K562 (cell line): ENCODE data around the gene MMP15. TPM values are rescaled to one million over a fixed set of nuclear protein-coding genes. Genes with fewer than 3 reads are reported as not detected.

Experiments used
- FIP1L1 ChIP-seq: fragments of 200-400 bp; formaldehyde crosslinking; IDR thresholded peaks from 2 replicates; pipeline ENCODE4 v1.6.1; 2018; ENCODE audit warnings: mild to moderate bottlenecking, low read depth, low read length; ENCODE audit not compliant: poor library complexity, severe bottlenecking
- HNRNPLL ChIP-seq: fragments of 200-400 bp; formaldehyde crosslinking; IDR thresholded peaks from 2 replicates; pipeline ENCODE4 v1.6.1; 2017; ENCODE audit warnings: low read length, low read depth, mild to moderate bottlenecking; ENCODE audit not compliant: poor library complexity, severe bottlenecking
- IFI16 ChIP-seq: fragments of 250-450 bp; sonication (Bioruptor Pico); IDR thresholded peaks from 2 replicates; pipeline ENCODE4 v2.1.2; 2022; ENCODE audit warnings: mild to moderate bottlenecking, inconsistent platforms
- LARP7 ChIP-seq: fragments of 450-650 bp; IDR thresholded peaks from 2 replicates; pipeline ENCODE4 v1.6.1; 2016
- MAFK ChIP-seq: IDR thresholded peaks from 2 replicates; pipeline ENCODE4 v1.6.1; 2011; ENCODE audit warnings: low read length, improper control_type of control experiment
- MYNN ChIP-seq, 2 experiments: sonication (generic); formaldehyde crosslinking in 1 of 2; IDR thresholded peaks; 2 replicates each; pipeline versions ENCODE4 v1.5.0 to v1.6.1; 2016 to 2020; ENCODE audit warnings: antibody characterized with exemption in 1 of 2, missing genetic modification reagents in 1 of 2
- PKNOX1 ChIP-seq: fragments of 450-650 bp; IDR thresholded peaks from 2 replicates; pipeline ENCODE4 v1.6.1; 2016
- POLR2B ChIP-seq: fragments of 450-650 bp; IDR thresholded peaks from 2 replicates; pipeline ENCODE4 v1.6.1; 2018; ENCODE audit warnings: low read depth; ENCODE audit not compliant: partially characterized antibody
- THRAP3 ChIP-seq: fragments of 450-650 bp; IDR thresholded peaks from 2 replicates; pipeline ENCODE4 v1.6.1; 2016; ENCODE audit warnings: mild to moderate bottlenecking, inconsistent platforms, borderline replicate concordance
- ZNF77 ChIP-seq: fragments of 250-450 bp; sonication (Bioruptor Pico); IDR thresholded peaks from 2 replicates; pipeline ENCODE4 v1.5.0; 2020
- polyA plus RNA-seq, 8 experiments: library from polyadenylated mRNA; depleted of rRNA in 4 of 8; stranded (reverse) in 5 of 8; unstranded in 3 of 8; fragments of >200 nt; fragmentation: Nextera tagmentation in 2 of 8; fragmentation: Illumina TruSeq in 1 of 8; extraction: Ambion mirVana in 2 of 8; extraction: Trizol in 1 of 8; gene quantifications; 2 replicates each; pipeline versions ENCODE4 v1.2.1 to v1.2.3, GENCODE V29; 2011 to 2014; ENCODE audit warnings: inconsistent platforms in 1 of 8, missing spikeins in 1 of 8
- total RNA-seq, 7 experiments: library from RNA; depleted of rRNA in 6 of 7; stranded (reverse); fragments of >200 nt in 6 of 7; fragmentation: Illumina TruSeq in 2 of 7; extraction: Trizol in 2 of 7; gene quantifications; 2 replicates each; pipeline versions ENCODE4 v1.2.1 to v1.2.3, GENCODE V29; 2011 to 2021; ENCODE audit warnings: low replicate concordance in 1 of 7
- TF ChIP-seq, protein P1 (sequence below): fragments of 450-650 bp; IDR thresholded peaks from 2 replicates; pipeline ENCODE4 v1.6.1; 2014; ENCODE audit warnings: low read depth, mild to moderate bottlenecking, moderate library complexity, borderline replicate concordance
- TF ChIP-seq, protein P2 (sequence below): fragments of 250-450 bp; sonication (Bioruptor Pico); IDR thresholded peaks from 2 replicates; pipeline ENCODE4 v1.4.0; 2020; ENCODE audit warnings: mild to moderate bottlenecking, moderate library complexity
- TF ChIP-seq, protein P3 (sequence below), 2 experiments: fragments of 450-650 bp; conservative IDR thresholded peaks; 2 replicates each; pipeline ENCODE4 v1.6.1; 2017; ENCODE audit warnings: mild to moderate bottlenecking in 2 of 2, moderate library complexity in 2 of 2

The MMP15 gene
- total and polyA plus RNA-seq, 9 of the 15 experiments (the other 6 are each of a cell fraction or from before 2014, with no cell fraction given): 0.01 to 20.4 (median 5.5) TPM

DNA sequence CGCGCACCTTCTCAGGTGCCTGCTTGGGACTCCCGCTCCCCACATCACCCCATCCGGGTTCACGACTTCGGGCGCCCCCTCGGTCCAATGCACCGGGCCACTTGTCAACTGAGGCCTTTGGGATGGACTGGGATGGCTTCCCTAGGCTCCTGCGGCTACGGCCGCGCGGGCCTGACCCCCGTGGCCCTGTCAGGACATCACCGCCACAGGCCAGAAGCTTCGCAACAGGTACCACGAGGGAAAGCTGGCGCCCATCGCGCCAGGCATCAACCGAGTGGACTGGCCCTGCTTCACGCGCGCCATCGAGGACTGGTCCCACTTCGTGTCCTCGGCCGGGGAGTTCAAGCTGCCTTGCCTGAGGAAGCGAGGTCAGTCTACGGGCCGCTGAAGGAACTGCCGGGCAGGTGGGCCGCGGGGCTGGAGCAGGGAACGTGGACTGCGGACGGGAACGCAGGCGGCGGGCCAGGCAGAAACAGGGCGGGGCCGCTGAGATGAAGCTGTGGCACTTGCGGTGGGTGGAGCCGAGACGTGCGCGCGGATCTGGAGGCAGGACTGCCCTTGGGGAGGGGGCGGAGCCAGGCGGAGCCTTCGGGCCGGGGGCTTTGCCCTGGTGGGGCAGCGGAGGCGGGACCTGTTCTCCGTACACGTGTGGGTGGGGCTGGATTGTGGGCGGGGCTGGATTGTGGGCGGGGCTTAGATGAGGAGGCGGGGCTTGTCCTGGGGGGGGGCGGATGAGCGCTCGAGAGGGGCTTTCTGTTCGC lies 40.9 kb upstream of the MMP15 start (continued):
- TF ChIP-seq, protein P1, sequence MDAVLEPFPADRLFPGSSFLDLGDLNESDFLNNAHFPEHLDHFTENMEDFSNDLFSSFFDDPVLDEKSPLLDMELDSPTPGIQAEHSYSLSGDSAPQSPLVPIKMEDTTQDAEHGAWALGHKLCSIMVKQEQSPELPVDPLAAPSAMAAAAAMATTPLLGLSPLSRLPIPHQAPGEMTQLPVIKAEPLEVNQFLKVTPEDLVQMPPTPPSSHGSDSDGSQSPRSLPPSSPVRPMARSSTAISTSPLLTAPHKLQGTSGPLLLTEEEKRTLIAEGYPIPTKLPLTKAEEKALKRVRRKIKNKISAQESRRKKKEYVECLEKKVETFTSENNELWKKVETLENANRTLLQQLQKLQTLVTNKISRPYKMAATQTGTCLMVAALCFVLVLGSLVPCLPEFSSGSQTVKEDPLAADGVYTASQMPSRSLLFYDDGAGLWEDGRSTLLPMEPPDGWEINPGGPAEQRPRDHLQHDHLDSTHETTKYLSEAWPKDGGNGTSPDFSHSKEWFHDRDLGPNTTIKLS: 0 out of 2 replicates have a peak, but pooled peaks have one; percentile 33
- no peak for TF ChIP-seq MAFK
- TF ChIP-seq, protein P2, sequence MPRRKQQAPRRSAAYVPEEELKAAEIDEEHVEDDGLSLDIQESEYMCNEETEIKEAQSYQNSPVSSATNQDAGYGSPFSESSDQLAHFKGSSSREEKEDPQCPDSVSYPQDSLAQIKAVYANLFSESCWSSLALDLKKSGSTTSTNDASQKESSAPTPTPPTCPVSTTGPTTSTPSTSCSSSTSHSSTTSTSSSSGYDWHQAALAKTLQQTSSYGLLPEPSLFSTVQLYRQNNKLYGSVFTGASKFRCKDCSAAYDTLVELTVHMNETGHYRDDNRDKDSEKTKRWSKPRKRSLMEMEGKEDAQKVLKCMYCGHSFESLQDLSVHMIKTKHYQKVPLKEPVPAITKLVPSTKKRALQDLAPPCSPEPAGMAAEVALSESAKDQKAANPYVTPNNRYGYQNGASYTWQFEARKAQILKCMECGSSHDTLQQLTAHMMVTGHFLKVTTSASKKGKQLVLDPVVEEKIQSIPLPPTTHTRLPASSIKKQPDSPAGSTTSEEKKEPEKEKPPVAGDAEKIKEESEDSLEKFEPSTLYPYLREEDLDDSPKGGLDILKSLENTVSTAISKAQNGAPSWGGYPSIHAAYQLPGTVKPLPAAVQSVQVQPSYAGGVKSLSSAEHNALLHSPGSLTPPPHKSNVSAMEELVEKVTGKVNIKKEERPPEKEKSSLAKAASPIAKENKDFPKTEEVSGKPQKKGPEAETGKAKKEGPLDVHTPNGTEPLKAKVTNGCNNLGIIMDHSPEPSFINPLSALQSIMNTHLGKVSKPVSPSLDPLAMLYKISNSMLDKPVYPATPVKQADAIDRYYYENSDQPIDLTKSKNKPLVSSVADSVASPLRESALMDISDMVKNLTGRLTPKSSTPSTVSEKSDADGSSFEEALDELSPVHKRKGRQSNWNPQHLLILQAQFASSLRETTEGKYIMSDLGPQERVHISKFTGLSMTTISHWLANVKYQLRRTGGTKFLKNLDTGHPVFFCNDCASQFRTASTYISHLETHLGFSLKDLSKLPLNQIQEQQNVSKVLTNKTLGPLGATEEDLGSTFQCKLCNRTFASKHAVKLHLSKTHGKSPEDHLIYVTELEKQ (CRISPR knock-in tag): no peak
- no peak for TF ChIP-seq LARP7
- TF ChIP-seq PKNOX1: peak; percentile 39
- peak; percentile 27 for TF ChIP-seq FIP1L1
- no peak for TF ChIP-seq POLR2B
- TF ChIP-seq HNRNPLL: peak; percentile 96
- TF ChIP-seq MYNN (IDR thresholded peaks at IDR 0.05): 0 out of 2 replicates have a peak, but pooled peaks have one; percentile 26
- TF ChIP-seq MYNN (CRISPR knock-in tag; IDR thresholded peaks at IDR 0.05): no peak
- TF ChIP-seq ZNF77 (CRISPR knock-in tag): no peak
- TF ChIP-seq IFI16 (CRISPR knock-in tag): no peak
- TF ChIP-seq, protein P3, sequence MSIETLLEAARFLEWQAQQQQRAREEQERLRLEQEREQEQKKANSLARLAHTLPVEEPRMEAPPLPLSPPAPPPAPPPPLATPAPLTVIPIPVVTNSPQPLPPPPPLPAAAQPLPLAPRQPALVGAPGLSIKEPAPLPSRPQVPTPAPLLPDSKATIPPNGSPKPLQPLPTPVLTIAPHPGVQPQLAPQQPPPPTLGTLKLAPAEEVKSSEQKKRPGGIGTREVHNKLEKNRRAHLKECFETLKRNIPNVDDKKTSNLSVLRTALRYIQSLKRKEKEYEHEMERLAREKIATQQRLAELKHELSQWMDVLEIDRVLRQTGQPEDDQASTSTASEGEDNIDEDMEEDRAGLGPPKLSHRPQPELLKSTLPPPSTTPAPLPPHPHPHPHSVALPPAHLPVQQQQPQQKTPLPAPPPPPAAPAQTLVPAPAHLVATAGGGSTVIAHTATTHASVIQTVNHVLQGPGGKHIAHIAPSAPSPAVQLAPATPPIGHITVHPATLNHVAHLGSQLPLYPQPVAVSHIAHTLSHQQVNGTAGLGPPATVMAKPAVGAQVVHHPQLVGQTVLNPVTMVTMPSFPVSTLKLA (conservative IDR thresholded peaks at IDR 0.05): peak in 1 of 2 experiments; percentile 46; a peak in 2 of 4 replicates
- no peak for TF ChIP-seq THRAP3
